ENCODE data around the gene LYPD6. TPM values are rescaled to one million over a fixed set of nuclear protein-coding genes. Genes with fewer than 3 reads are reported as not detected.

Gene LYPD6
- total and polyA plus RNA-seq, 2 experiments from 2014 or later: 4.9 to 12.4 TPM

- peaks cover under 1% of the 10 kb centered on the region; the same call in 2 of the 3 replicates for H3K9me3 Mint-ChIP-seq
- no peak for ATAC-seq
- Histone ChIP-seq H3F3A (replicated peaks; ENCODE audit: low read depth) (no peaks in the 10 kb centered on the region), H2AFZ (no peak overlapping the region), H3K36me3 (ENCODE audit: insufficient read depth) (no peaks in the 10 kb centered on the region), H3K9me2 (ENCODE audit: insufficient read depth) (no peaks in the 10 kb centered on the region), H3K27me3 (ENCODE audit: insufficient read depth) (no peaks in the 10 kb centered on the region), H3K4me2 (no peak overlapping the region), H3K4me1 (ENCODE audit: insufficient read depth) (no peaks in the 10 kb centered on the region; the same call in 1 of the 2 replicates), H3K79me2 (replicated peaks; ENCODE audit: insufficient read depth) (no peaks in the 10 kb centered on the region; the same call in 1 of the 2 replicates), H3K27ac (ENCODE audit: low read depth) (no peak overlapping the region), H3K4me3 (no peak overlapping the region), H4K20me1 (replicated peaks; ENCODE audit: insufficient read depth) (0 out of 2 replicates have a peak, but pooled peaks cover 4% of the 10 kb centered on the region)
- H3K27me3 Mint-ChIP-seq (ENCODE audit: insufficient read depth, low read depth, poor library complexity): peaks cover 2% of the 10 kb centered on the region
- no peak for DNase-seq (ENCODE audit: low spot score)
- no peak overlapping the region for H3K4me3 Mint-ChIP-seq
- peaks cover 3% of the 10 kb centered on the region; the same call in 1 of the 3 replicates for H3K36me3 Mint-ChIP-seq (ENCODE audit: low read depth)
- no peak overlapping the region for H3K27ac Mint-ChIP-seq
- H3K4me1 Mint-ChIP-seq: peaks cover 19% of the 10 kb centered on the region
- TF ChIP-seq EZH2phosphoT487 (IDR thresholded peaks at IDR 0.05; ENCODE audit: unreplicated experiment) (no peak), POLR2AphosphoS5 (IDR thresholded peaks at IDR 0.05; ENCODE audit: low read depth) (no peak), JUNB (IDR thresholded peaks at IDR 0.05; ENCODE audit: unreplicated experiment) (no peak), ETS1 (IDR thresholded peaks at IDR 0.05) (no peak), ZNF114 (CRISPR knock-in tag; IDR thresholded peaks at IDR 0.05) (no peak), STAT1 (IDR thresholded peaks at IDR 0.05; ENCODE audit: unreplicated experiment) (no peak), CREB1 (CRISPR knock-in tag; IDR thresholded peaks at IDR 0.05; ENCODE audit: low read depth) (no peak), CTCF (conservative IDR thresholded peaks at IDR 0.05; ENCODE audit: low read depth in 2 of 2) (no peak), ZNF331 (CRISPR knock-in tag; IDR thresholded peaks at IDR 0.05; ENCODE audit: low read depth) (no peak), EZH2 (IDR thresholded peaks at IDR 0.05; ENCODE audit: low read depth, unreplicated experiment) (no peak), NANOG (IDR thresholded peaks at IDR 0.05; ENCODE audit: borderline replicate concordance) (no peak)
- TF ChIP-seq, protein P1, sequence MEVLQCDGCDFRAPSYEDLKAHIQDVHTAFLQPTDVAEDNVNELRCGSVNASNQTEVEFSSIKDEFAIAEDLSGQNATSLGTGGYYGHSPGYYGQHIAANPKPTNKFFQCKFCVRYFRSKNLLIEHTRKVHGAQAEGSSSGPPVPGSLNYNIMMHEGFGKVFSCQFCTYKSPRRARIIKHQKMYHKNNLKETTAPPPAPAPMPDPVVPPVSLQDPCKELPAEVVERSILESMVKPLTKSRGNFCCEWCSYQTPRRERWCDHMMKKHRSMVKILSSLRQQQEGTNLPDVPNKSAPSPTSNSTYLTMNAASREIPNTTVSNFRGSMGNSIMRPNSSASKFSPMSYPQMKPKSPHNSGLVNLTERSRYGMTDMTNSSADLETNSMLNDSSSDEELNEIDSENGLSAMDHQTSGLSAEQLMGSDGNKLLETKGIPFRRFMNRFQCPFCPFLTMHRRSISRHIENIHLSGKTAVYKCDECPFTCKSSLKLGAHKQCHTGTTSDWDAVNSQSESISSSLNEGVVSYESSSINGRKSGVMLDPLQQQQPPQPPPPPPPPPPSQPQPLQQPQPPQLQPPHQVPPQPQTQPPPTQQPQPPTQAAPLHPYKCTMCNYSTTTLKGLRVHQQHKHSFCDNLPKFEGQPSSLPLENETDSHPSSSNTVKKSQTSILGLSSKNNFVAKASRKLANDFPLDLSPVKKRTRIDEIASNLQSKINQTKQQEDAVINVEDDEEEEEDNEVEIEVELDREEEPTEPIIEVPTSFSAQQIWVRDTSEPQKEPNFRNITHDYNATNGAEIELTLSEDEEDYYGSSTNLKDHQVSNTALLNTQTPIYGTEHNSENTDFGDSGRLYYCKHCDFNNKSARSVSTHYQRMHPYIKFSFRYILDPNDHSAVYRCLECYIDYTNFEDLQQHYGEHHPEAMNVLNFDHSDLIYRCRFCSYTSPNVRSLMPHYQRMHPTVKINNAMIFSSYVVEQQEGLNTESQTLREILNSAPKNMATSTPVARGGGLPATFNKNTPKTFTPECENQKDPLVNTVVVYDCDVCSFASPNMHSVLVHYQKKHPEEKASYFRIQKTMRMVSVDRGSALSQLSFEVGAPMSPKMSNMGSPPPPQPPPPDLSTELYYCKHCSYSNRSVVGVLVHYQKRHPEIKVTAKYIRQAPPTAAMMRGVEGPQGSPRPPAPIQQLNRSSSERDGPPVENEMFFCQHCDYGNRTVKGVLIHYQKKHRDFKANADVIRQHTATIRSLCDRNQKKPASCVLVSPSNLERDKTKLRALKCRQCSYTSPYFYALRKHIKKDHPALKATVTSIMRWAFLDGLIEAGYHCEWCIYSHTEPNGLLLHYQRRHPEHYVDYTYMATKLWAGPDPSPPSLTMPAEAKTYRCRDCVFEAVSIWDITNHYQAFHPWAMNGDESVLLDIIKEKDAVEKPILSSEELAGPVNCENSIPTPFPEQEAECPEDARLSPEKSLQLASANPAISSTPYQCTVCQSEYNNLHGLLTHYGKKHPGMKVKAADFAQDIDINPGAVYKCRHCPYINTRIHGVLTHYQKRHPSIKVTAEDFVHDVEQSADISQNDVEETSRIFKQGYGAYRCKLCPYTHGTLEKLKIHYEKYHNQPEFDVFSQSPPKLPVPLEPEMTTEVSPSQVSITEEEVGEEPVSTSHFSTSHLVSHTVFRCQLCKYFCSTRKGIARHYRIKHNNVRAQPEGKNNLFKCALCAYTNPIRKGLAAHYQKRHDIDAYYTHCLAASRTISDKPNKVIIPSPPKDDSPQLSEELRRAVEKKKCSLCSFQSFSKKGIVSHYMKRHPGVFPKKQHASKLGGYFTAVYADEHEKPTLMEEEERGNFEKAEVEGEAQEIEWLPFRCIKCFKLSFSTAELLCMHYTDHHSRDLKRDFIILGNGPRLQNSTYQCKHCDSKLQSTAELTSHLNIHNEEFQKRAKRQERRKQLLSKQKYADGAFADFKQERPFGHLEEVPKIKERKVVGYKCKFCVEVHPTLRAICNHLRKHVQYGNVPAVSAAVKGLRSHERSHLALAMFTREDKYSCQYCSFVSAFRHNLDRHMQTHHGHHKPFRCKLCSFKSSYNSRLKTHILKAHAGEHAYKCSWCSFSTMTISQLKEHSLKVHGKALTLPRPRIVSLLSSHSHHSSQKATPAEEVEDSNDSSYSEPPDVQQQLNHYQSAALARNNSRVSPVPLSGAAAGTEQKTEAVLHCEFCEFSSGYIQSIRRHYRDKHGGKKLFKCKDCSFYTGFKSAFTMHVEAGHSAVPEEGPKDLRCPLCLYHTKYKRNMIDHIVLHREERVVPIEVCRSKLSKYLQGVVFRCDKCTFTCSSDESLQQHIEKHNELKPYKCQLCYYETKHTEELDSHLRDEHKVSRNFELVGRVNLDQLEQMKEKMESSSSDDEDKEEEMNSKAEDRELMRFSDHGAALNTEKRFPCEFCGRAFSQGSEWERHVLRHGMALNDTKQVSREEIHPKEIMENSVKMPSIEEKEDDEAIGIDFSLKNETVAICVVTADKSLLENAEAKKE (CRISPR knock-in tag; IDR thresholded peaks at IDR 0.05): no peak
- TF ChIP-seq, protein P2, sequence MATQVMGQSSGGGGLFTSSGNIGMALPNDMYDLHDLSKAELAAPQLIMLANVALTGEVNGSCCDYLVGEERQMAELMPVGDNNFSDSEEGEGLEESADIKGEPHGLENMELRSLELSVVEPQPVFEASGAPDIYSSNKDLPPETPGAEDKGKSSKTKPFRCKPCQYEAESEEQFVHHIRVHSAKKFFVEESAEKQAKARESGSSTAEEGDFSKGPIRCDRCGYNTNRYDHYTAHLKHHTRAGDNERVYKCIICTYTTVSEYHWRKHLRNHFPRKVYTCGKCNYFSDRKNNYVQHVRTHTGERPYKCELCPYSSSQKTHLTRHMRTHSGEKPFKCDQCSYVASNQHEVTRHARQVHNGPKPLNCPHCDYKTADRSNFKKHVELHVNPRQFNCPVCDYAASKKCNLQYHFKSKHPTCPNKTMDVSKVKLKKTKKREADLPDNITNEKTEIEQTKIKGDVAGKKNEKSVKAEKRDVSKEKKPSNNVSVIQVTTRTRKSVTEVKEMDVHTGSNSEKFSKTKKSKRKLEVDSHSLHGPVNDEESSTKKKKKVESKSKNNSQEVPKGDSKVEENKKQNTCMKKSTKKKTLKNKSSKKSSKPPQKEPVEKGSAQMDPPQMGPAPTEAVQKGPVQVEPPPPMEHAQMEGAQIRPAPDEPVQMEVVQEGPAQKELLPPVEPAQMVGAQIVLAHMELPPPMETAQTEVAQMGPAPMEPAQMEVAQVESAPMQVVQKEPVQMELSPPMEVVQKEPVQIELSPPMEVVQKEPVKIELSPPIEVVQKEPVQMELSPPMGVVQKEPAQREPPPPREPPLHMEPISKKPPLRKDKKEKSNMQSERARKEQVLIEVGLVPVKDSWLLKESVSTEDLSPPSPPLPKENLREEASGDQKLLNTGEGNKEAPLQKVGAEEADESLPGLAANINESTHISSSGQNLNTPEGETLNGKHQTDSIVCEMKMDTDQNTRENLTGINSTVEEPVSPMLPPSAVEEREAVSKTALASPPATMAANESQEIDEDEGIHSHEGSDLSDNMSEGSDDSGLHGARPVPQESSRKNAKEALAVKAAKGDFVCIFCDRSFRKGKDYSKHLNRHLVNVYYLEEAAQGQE (IDR thresholded peaks at IDR 0.05; ENCODE audit: unreplicated experiment): no peak
These were observed 83.1 kb downstream of the LYPD6 start for GRCh38 chr2:149413487-149413886.

All from GM23338 (cell line).